A549 (cell line): ENCODE data around the gene WDR82.

ENCODE experiments used
- CTCF ChIP-seq: fragments of >200 bp; sonication (Bioruptor Twin); formaldehyde crosslinking; IDR thresholded peaks from 3 replicates; pipeline ENCODE4 v1.5.1; 2016
- HMGXB4 ChIP-seq: fragments of 250-450 bp; sonication (Bioruptor Pico); IDR thresholded peaks from 2 replicates; pipeline ENCODE4 v1.5.0; 2021; ENCODE audit warnings: mild to moderate bottlenecking, moderate library complexity, borderline replicate concordance
- HOXA7 ChIP-seq: fragments of 250-450 bp; sonication (Bioruptor Pico); IDR thresholded peaks from 2 replicates; pipeline ENCODE4 v1.5.0; 2020; ENCODE audit warnings: mild to moderate bottlenecking, moderate library complexity
- MAX ChIP-seq: IDR thresholded peaks from 2 replicates; pipeline ENCODE4 v1.6.1; 2012
- MAZ ChIP-seq: fragments of 150-350 bp; IDR thresholded peaks from 2 replicates; pipeline ENCODE4 v1.6.1; 2014; ENCODE audit warnings: antibody characterized with exemption, low read depth, low read length, borderline replicate concordance
- POLR2A ChIP-seq: IDR thresholded peaks from 2 replicates; pipeline ENCODE4 v1.6.1; 2012; ENCODE audit warnings: mild to moderate bottlenecking, low read length
- RAD21 ChIP-seq, 2 experiments: fragments of >200 bp in 1 of 2; sonication (Bioruptor Twin) in 1 of 2; formaldehyde crosslinking in 1 of 2; IDR thresholded peaks in 1 of 2; conservative IDR thresholded peaks in 1 of 2; 2 replicates in 1 of 2; 3 replicates in 1 of 2; pipeline ENCODE4 v1.6.1; 2012 to 2018; ENCODE audit warnings: inconsistent platforms in 1 of 2
- REST ChIP-seq: fragments of 200-600 bp; sonication (generic); IDR thresholded peaks from 2 replicates; pipeline ENCODE4 v1.6.1; 2016; ENCODE audit warnings: antibody characterized with exemption, mild to moderate bottlenecking, moderate library complexity
- RFX5 ChIP-seq: fragments of 450-650 bp; IDR thresholded peaks from 2 replicates; pipeline ENCODE4 v1.7.1; 2014; ENCODE audit warnings: antibody characterized with exemption, mild to moderate bottlenecking, moderate library complexity
- ZFP36 ChIP-seq: fragments of 450-650 bp; IDR thresholded peaks from 2 replicates; pipeline ENCODE4 v1.6.1; 2014; ENCODE audit warnings: borderline replicate concordance; ENCODE audit not compliant: partially characterized antibody

- TF ChIP-seq CTCF = no peak
- no peak for TF ChIP-seq REST
- no peak for TF ChIP-seq RAD21 (conservative IDR thresholded peaks at IDR 0.05 in 1 of 2, IDR thresholded peaks at IDR 0.05 in 1 of 2)
- TF ChIP-seq HMGXB4 (CRISPR knock-in tag) = no peak
- no peak for TF ChIP-seq POLR2A
- TF ChIP-seq RFX5 = no peak
- no peak for TF ChIP-seq ZFP36
- no peak for TF ChIP-seq MAX
- no peak for TF ChIP-seq MAZ
- TF ChIP-seq HOXA7 = no peak
Observed at GRCh38 chr3:52302426-52303145, 24.1 kb upstream of the WDR82 start.
